Subcutaneous abdominal adipose tissue (tissue), 5 donors: Measurements from ENCODE around the gene MACC1.
"Not testable (repeated sequence)": the region's sequence is repeated elsewhere in the genome, so short reads cannot be mapped to it uniquely, and the experiment has no call there.

Experiments used
- H3K27ac ChIP-seq: one replicate; pipeline ENCODE4 v1.7.0; 2013; ENCODE audit warnings: low read depth, mild to moderate bottlenecking, inconsistent platforms, low read length, moderate library complexity
- H3K27me3 ChIP-seq, 5 donors: one replicate each; pipeline ENCODE4 v1.7.0; 2013; ENCODE audit warnings: low read length in 5 of 5, inconsistent platforms in 1 of 5; ENCODE audit not compliant: control insufficient read depth in 5 of 5, insufficient read depth in 4 of 5
- H3K36me3 ChIP-seq, 5 donors: one replicate each; pipeline ENCODE4 v1.7.0; 2013; ENCODE audit warnings: low read length in 5 of 5; ENCODE audit not compliant: control insufficient read depth in 5 of 5, insufficient read depth in 5 of 5
- H3K4me1 ChIP-seq, 5 donors: one replicate each; pipeline ENCODE4 v1.7.0; 2013; ENCODE audit warnings: low read length in 5 of 5, mild to moderate bottlenecking in 3 of 5, moderate library complexity in 1 of 5; ENCODE audit not compliant: control insufficient read depth in 5 of 5, insufficient read depth in 5 of 5
- H3K4me3 ChIP-seq, 5 donors: one replicate each; pipeline ENCODE4 v1.7.0; 2013; ENCODE audit warnings: low read length in 5 of 5, low read depth in 1 of 5
- H3K9ac ChIP-seq, 5 donors: one replicate each; pipeline ENCODE4 v1.7.0; 2013; ENCODE audit warnings: low read length in 5 of 5, mild to moderate bottlenecking in 4 of 5, moderate library complexity in 3 of 5
- H3K9me3 ChIP-seq, 5 donors: one replicate each; pipeline ENCODE4 v1.7.0; 2013; ENCODE audit warnings: low read length in 5 of 5; ENCODE audit not compliant: control insufficient read depth in 5 of 5
- donor health status: healthy.
- donor health status: healthy.
- donor health status: healthy.
- donor health status: healthy.
- donor health status: healthy.

The MACC1 gene

DNA sequence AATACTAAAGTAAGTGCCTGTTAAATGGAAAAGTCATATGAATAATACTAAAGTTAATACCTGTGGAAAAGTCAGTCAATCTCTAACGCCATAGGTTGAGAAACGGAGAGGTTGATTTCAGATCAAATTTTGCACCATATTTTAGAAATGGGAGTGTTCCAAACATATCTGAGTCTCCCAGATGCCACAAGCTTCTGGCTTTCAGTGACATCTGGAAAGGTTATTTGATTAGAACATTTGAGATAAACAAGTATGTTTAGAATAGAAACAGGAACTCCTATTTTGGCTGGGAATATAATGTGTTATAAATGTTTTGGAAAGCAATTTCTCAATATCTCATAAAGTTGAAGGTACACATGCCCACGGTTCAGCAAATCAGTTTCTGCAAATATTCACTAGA, 5.8 kb downstream of the MACC1 start:
- Histone ChIP-seq H3K4me3 (no peak overlapping the region), H3K27ac (peak overlapping the region; percentile 38), H3K9me3 (peaks cover 0 to 9% (median 0%) of the 10 kb centered on the region in 5 donors), H3K4me1 (peaks cover 0 to 6% (median 0%) of the 10 kb centered on the region in 5 donors), H3K9ac (no peak overlapping the region), H3K36me3 (no peaks in the 10 kb centered on the region), H3K27me3 (no peaks in the 10 kb centered on the region)

- no peak overlapping the region for H3K4me3 ChIP-seq
- peaks cover 0 to 9% (median 0%) of the 10 kb centered on the region in 5 donors for H3K9me3 ChIP-seq
- H3K27ac ChIP-seq = no peak overlapping the region
- H3K9ac ChIP-seq = no peak overlapping the region
- H3K4me1 ChIP-seq = peaks cover 0 to 6% (median 0%) of the 10 kb centered on the region in 5 donors
- no peaks in the 10 kb centered on the region for H3K27me3 ChIP-seq
- H3K36me3 ChIP-seq = no peaks in the 10 kb centered on the region
Measured at GRCh38 chr7:20208651-20209307, 8.4 kb downstream of the MACC1 start.

DNA sequence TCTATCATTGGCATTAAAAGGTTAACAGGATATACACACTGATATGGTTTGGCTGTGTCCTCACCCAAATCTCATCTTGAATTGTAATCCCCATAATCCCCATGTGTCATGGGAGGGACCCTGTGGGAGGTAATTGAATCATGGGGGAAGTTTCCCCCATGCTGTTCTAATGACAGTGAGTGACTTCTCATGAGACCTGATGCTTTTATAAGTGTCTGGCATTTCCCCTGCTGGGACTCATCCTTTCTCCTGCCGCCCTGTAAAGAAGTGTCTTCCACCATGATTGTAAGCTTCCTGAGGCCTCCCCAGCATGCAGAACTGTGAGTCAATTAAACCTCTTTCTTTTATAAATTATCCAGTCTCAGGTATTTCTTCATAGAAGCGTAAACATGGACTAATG, 9.4 kb downstream of the MACC1 start:
- not testable (repeated sequence) for H3K4me3 ChIP-seq, H3K27me3 ChIP-seq, H3K9ac ChIP-seq, H3K36me3 ChIP-seq, H3K4me1 ChIP-seq, H3K9me3 ChIP-seq, H3K27ac ChIP-seq

GRCh38 chr7:20206104-20206896, 10.9 kb downstream of the MACC1 start:
- no peak overlapping the region for H3K27ac ChIP-seq
- peaks cover 0 to 9% (median 0%) of the 10 kb centered on the region in 5 donors for H3K9me3 ChIP-seq
- H3K27me3 ChIP-seq = no peaks in the 10 kb centered on the region
- H3K9ac ChIP-seq = no peak overlapping the region
- no peak overlapping the region for H3K4me3 ChIP-seq
- H3K36me3 ChIP-seq = no peaks in the 10 kb centered on the region
- peaks cover 0 to 2% (median 0%) of the 10 kb centered on the region in 5 donors for H3K4me1 ChIP-seq

- Histone ChIP-seq H3K36me3 (no peaks in the 10 kb centered on the region), H3K4me3 (no peak overlapping the region), H3K9ac (no peak overlapping the region), H3K9me3 (no peaks in the 10 kb centered on the region), H3K4me1 (peaks cover 0 to 13% (median 0%) of the 10 kb centered on the region in 5 donors), H3K27ac (no peak overlapping the region), H3K27me3 (no peaks in the 10 kb centered on the region)
Measured at GRCh38 chr7:20203316-20203715, 13.9 kb downstream of the MACC1 start.

GRCh38 chr7:20201380-20201779, 15.8 kb downstream of the MACC1 start:
- Histone ChIP-seq H3K9me3 (no peaks in the 10 kb centered on the region), H3K4me3 (no peak overlapping the region), H3K27me3 (no peaks in the 10 kb centered on the region), H3K4me1 (peaks cover 0 to 13% (median 0%) of the 10 kb centered on the region in 5 donors), H3K27ac (peak overlapping the region; percentile 32), H3K9ac (no peak overlapping the region), H3K36me3 (no peaks in the 10 kb centered on the region)

GRCh38 chr7:20200971-20201370, 16.2 kb downstream of the MACC1 start:
- peak overlapping the region; percentile 32 for H3K27ac ChIP-seq
- no peaks in the 10 kb centered on the region for H3K36me3 ChIP-seq
- peaks cover 0 to 13% (median 0%) of the 10 kb centered on the region in 5 donors for H3K4me1 ChIP-seq
- H3K27me3 ChIP-seq = no peaks in the 10 kb centered on the region
- no peak overlapping the region for H3K4me3 ChIP-seq
- H3K9ac ChIP-seq = no peak overlapping the region
- no peaks in the 10 kb centered on the region for H3K9me3 ChIP-seq

DNA sequence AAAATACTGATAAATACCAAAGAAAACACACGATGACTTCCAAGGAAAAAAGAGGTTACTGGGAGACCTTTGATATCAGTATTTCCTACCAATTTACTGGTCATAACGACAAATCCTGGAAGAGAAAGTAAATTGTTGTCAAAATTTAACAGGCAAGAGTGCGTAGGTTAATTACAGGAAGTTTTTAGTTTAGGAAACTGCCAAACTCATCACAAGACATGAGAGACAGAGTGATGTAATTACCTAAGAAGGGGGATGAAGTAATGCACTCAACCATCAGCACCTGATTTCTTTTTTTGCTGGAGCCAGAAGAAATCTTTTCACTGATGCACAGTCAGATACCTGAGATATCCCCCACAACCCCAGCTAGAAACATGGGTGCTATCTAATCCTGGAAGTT, 16.8 kb downstream of the MACC1 start:
- no peak overlapping the region for H3K27ac ChIP-seq
- no peak overlapping the region for H3K4me3 ChIP-seq
- H3K36me3 ChIP-seq = no peaks in the 10 kb centered on the region
- peaks cover 0 to 13% (median 0%) of the 10 kb centered on the region in 5 donors for H3K4me1 ChIP-seq
- H3K9ac ChIP-seq = no peak overlapping the region
- H3K9me3 ChIP-seq = no peaks in the 10 kb centered on the region
- H3K27me3 ChIP-seq = no peaks in the 10 kb centered on the region

DNA sequence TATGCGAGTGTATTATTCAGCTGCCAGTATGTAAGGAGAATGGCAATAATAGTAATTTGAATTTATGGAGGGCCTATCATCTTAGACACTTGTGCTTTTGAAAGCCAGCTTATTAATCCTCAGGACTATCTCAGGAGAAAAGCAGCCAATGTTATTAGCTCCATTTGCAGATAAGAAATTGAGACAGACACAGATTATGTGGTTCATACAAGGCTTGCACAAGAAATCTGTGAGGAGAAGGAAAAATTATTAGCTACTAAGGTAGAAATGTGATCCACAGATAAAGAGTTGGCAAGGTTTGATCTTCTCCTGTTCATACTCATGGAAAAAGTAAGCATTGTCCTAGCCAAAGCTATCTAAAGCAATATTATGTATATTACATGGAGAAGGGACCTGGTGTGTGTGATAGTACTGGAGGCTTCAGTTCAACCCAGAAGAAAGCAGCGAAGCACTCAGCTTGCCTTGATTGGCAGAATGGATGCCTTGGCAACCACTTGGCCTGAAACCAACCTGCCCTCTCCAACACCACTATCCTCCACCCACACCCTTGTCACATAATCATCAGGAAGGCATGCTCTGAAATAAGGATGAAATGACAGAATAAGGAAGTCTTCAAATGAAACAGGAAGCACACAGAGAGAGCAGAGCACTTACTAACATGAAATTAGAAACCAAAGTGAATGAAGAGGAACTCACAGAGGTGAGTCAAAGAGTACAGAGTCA, 18.0 kb downstream of the MACC1 start:
- no peaks in the 10 kb centered on the region for H3K9me3 ChIP-seq
- H3K36me3 ChIP-seq = no peaks in the 10 kb centered on the region
- no peak overlapping the region for H3K27ac ChIP-seq
- H3K4me1 ChIP-seq = peaks cover 0 to 13% (median 0%) of the 10 kb centered on the region in 5 donors
- H3K4me3 ChIP-seq = no peak overlapping the region
- H3K9ac ChIP-seq = peak overlapping the region in 1 of 5 donors; percentile 11
- no peaks in the 10 kb centered on the region for H3K27me3 ChIP-seq

- Histone ChIP-seq H3K27me3 (no peaks in the 10 kb centered on the region), H3K4me1 (peaks cover 0 to 13% (median 0%) of the 10 kb centered on the region in 5 donors), H3K9me3 (no peaks in the 10 kb centered on the region), H3K36me3 (no peaks in the 10 kb centered on the region), H3K27ac (no peak overlapping the region), H3K9ac (no peak overlapping the region), H3K4me3 (no peak overlapping the region)
Measured at GRCh38 chr7:20198260-20198659, 18.9 kb downstream of the MACC1 start.
